Stimulated activated CD4-positive, alpha-beta T cell treated with anti-CD3 and anti-CD28 coated beads, Interleukin-1b, Interleukin-23, amount 100 ng/mL, for 48 hours (primary cell): ENCODE measurements around the gene SRC.
"Not testable (repeated sequence)": the region's sequence is repeated elsewhere in the genome, so short reads cannot be mapped to it uniquely, and the experiment has no call there.

ENCODE experiments used
- DNase-seq: peaks from one replicate; pipeline ENCODE4 v3.0.0-alpha.2; 2020

Gene SRC

DNA sequence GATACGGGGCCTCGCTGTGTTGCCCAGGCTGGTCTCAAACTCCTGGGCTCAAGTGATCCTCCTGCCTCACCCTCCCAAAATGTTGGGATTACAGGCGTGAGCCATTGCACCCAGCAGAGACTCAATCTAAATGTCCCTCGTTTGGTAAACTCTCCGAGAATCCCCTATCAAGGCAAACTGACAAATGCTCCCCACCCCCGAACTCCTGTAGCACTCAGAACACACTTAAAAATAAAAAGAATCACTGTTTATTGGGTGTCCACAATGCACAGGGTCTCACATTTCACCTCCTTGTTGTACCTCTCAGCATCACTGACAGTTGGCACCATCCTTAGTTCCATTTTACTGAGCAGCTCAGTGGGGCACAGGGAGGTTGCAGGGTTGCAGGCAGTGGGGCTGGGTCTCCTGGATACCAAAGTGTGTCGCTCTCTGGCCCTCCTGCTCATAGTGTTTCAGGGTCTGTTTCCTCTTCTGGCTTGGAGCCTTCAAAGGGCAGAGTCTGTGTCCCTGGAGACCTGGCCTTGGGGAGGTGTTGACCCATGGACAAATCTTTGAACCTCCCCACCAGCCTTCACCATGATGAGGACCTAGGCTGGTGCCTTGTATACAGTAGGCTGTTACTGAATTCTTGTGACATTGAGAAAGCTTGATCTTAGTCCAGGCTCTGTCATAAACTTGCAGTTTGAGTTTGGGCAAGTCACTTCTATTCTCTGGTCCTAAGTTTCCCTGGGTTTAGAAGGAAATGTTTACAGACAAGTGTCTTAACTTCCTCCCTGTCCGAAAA, 8.5 kb upstream of the SRC start:
- no peak for DNase-seq

DNA sequence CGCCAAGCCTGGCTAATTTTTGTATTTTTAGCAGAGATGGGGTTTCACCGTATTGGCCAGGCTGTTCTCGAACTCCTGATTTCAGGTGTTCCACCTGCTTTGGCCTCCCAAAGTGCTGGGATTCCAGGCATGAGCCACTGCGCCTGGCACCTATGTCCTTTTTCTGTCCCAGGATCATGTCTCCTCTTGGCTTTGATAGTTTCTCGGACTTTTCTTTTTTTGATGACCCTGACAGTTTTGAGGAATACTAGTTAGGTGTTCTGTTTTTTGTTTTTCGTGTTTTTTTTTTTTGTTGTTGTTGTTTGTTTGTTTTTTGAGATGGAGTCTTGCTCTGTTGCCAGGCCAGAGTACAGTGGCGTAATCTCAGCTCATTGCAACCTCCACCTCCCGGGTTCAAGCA, 7.6 kb upstream of the SRC start:
- not testable (repeated sequence) for DNase-seq

- no peak for DNase-seq
Measured at GRCh38 chr20:37339208-37339607, 6.7 kb upstream of the SRC start.

DNA sequence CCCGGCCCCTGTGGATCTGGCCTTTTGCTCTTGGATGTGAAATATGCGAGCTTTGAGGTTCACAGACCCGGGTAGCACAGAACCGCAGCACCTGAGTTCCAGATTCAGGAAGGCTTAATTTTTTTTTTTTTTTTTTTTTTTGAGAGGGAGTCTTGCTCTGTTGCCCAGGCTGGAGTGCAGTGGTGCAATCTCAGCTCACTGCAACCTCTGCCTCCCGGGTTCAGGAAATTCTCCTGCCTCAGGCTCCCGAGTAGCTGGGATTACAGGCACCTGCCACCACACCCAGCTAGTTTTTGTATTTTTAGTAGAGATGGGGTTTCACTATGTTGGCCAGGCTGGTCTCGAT, 6.2 kb upstream of the SRC start:
- DNase-seq, result not testable (repeated sequence)

GRCh38 chr20:37340998-37341397, 4.9 kb upstream of the SRC start:
- no peak for DNase-seq

- DNase-seq, result no peak
Measured at GRCh38 chr20:37341632-37342031, 4.3 kb upstream of the SRC start.

GRCh38 chr20:37342231-37343177, 3.4 kb upstream of the SRC start:
- DNase-seq, result no peak

DNA sequence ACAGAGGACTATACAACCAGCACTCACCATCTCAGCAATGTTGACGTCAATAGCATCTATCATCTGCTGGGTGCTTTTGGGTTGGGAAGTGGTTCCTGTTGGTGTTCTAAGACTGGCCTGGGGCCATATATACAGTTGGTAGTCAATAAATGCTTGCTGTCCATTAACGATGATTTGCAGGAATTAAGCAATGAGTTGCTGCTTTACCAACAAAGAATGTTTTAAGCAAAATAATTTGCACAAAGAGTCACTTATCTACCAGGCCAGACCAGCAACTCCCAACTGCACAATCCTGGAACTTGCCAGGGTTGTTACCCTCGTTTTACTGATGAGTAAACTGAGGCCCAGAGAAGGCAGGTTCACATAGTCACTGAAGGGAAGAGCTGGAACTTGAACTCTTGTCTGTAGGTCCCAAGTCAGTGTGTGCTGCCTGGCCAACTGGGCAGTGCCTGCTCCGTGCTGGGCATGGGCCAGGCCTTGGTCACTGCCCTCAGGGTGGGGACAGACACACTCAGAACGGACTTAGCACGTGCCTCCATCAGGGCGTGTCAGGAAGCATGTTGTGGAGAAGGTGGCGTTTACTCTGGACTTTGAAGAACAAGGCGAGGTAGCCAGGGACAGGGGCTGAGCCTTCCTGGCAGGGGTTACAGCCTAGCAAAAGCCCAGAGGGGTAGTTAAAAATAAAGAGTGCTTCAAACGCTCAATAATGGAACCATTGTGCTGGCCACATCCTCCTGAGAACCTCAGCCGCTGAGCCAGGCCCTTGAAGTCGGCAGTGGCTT, 2.5 kb upstream of the SRC start:
- no peak for DNase-seq

GRCh38 chr20:37343994-37344355, 2.0 kb upstream of the SRC start:
- DNase-seq, result no peak

DNA sequence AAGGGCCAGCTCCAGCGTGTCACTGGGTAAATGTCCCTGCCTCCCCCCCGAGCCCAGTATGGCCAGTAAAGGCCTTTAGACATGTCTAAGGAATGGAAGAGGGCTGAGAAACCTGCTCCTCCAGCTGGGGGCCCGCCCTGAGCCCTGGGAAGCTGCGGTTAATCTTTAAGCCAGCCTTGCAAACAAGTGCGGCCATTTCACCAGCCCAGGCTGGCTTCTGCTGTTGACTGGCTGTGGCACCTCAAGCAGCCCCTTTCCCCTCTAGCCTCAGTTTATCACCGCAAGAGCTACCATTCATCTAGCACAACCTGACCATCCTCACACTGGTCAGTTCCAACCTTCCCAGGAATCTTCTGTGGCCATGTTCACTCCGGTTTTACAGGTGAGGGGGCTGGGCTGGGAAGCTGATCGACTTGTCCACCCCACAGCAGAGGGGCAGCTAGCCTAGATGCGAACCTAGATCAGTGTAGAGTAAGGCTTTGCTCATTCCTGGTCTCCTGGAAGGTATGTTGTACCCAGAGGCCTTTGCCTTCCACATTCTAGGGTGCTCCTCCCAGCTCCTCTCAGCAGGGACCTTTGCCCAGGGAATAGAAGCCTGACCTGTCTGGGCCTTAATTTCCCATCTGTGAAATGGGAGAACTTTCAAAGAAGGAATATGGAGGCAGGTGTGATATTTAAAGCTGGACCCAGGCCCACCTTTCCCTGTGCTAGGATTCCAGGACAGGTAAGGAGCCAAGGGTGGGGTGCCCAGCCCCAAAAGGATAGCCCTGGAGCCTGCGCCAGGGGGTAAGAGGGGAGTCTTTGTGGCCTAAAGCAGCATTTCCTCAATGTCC, 1.2 kb upstream of the SRC start:
- DNase-seq, result no peak

GRCh38 chr20:37346236-37346534, 245 bp downstream of the SRC start:
- DNase-seq, result no peak

- no peak for DNase-seq
Measured at GRCh38 chr20:37346535-37347346, 801 bp downstream of the SRC start.

DNA sequence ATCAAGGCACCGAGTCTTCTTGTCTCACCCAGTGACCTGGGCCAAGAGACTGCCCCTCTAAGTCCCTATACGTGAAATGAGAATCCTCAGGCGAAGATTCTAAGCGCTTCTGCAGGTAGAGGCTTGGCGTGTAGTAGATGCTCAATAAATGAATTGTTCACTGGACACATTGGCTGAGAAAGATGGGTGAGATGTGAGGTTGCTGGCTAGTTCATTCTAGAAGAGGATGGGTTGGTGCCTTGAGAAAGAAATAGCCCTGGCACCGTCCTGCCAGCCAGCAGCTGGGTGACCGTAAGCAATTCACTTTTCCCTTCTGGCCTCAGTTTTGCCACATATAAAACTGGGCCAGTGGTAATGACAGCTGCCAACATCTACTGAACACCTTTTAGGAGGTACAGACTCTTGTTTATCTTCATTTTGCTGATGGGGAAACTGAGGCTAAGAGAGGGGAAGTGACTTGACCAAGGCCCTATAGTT, 1.4 kb downstream of the SRC start:
- DNase-seq, result no peak

- peak; percentile 39 for DNase-seq
Measured at GRCh38 chr20:37347891-37348791, 2.2 kb downstream of the SRC start.

- no peak for DNase-seq
Measured at GRCh38 chr20:37348792-37349516, 3.0 kb downstream of the SRC start.

DNA sequence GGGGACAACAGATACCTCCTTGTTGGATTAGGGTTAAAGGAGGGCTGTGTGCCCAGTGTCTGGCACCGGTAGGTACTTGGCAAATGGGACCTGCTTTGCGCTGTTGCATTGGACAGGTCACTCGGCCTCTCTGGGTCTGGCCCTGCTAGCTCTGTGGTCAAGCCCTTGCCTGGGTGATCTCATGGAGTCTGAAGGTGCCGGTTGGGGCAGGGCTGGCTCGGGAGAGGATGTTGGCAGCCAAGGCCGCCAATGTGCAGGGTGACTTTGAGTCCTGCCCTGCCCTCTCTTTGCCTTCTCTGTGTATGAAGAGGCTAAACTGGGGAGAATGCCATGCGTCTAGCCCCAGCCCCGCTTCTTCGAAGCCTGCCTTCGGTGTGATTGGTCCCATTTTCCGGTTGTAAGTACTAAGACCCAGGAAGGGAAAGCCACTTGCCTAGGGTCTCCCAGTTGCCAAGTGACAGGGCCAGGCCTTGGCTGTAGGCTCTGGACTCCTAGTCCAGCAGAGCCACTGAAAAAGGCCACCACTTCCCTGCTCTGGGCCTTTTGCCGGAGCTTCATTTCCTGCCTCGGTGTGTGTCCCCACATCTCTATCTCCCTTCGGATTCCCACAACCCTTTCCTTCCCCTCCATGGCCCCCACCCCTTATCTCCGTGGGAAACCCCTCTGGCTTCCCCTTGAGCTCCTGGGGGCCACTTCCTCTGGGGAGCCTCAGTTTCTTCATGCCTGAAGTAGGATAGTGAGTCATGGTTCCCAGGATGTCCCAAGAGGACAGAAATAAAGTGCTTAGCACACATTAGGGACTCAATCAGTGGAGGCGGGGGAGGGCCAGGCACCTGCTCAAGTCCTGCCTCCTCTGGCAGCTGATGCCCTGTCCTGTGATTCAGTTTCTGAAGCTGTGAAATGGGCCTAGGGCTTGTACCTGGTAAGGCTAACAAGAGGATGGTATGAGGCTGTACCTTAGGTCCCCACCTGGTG, 3.9 kb downstream of the SRC start:
- no peak for DNase-seq

- DNase-seq, result no peak
Measured at GRCh38 chr20:37350649-37351574, 5.0 kb downstream of the SRC start.
